ENCODE data around the gene TEX2. TPM values are rescaled to one million over a fixed set of nuclear protein-coding genes. Genes with fewer than 3 reads are reported as not detected.

Gene TEX2
- total and polyA plus RNA-seq, 2 experiments from 2014 or later = 7.5 to 17.7 TPM

- TF ChIP-seq EZH2 (IDR thresholded peaks at IDR 0.05; ENCODE audit: low read depth, unreplicated experiment) = no peak
- no peak for TF ChIP-seq ZNF331 (CRISPR knock-in tag; IDR thresholded peaks at IDR 0.05; ENCODE audit: low read depth)
- TF ChIP-seq ETS1 (IDR thresholded peaks at IDR 0.05) = no peak
- no peak for TF ChIP-seq EZH2phosphoT487 (IDR thresholded peaks at IDR 0.05; ENCODE audit: unreplicated experiment)
- no peak for TF ChIP-seq REST (IDR thresholded peaks at IDR 0.05; ENCODE audit: unreplicated experiment)
- no peak for TF ChIP-seq CREB1 (CRISPR knock-in tag; IDR thresholded peaks at IDR 0.05; ENCODE audit: low read depth)
Measured at GRCh38 chr17:64232466-64233262, 30.4 kb downstream of the TEX2 start (continued).

GRCh38 chr17:64231567-64232141 lies 31.4 kb downstream of the TEX2 start:
- peaks cover 8% of the 10 kb centered on the region; the same call in 1 of the 2 replicates for H4K20me1 ChIP-seq (replicated peaks; ENCODE audit: insufficient read depth)
- H3K4me1 ChIP-seq (ENCODE audit: insufficient read depth) = no peaks in the 10 kb centered on the region
- no peak overlapping the region for H3K4me3 Mint-ChIP-seq
- H3K36me3 Mint-ChIP-seq (ENCODE audit: low read depth) = no peaks in the 10 kb centered on the region
- peaks cover 15% of the 10 kb centered on the region for H3K4me1 Mint-ChIP-seq
- no peak overlapping the region for H3K27ac Mint-ChIP-seq
- H3K27ac ChIP-seq (ENCODE audit: low read depth) = no peak overlapping the region
- TF ChIP-seq ETS1 (IDR thresholded peaks at IDR 0.05) (no peak), POLR2AphosphoS5 (IDR thresholded peaks at IDR 0.05; ENCODE audit: low read depth) (no peak), CREB1 (CRISPR knock-in tag; IDR thresholded peaks at IDR 0.05; ENCODE audit: low read depth) (no peak), REST (IDR thresholded peaks at IDR 0.05; ENCODE audit: unreplicated experiment) (no peak), NANOG (IDR thresholded peaks at IDR 0.05; ENCODE audit: borderline replicate concordance) (no peak), EZH2 (IDR thresholded peaks at IDR 0.05; ENCODE audit: low read depth, unreplicated experiment) (no peak), ZNF331 (CRISPR knock-in tag; IDR thresholded peaks at IDR 0.05; ENCODE audit: low read depth) (no peak)
- no peak overlapping the region for H3K4me3 ChIP-seq
- H3K27me3 Mint-ChIP-seq (ENCODE audit: insufficient read depth, low read depth, poor library complexity) = no peaks in the 10 kb centered on the region
- H3K9me2 ChIP-seq (ENCODE audit: insufficient read depth) = no peaks in the 10 kb centered on the region
- no peaks in the 10 kb centered on the region for H3F3A ChIP-seq (replicated peaks; ENCODE audit: low read depth)
- H3K27me3 ChIP-seq (ENCODE audit: insufficient read depth) = no peaks in the 10 kb centered on the region
- DNase-seq (ENCODE audit: low spot score) (no peak), ATAC-seq (no peak)
- H3K36me3 ChIP-seq (ENCODE audit: insufficient read depth) = no peaks in the 10 kb centered on the region
- no peak overlapping the region for H2AFZ ChIP-seq
- H3K79me2 ChIP-seq (replicated peaks; ENCODE audit: insufficient read depth) = peaks cover 26% of the 10 kb centered on the region
- no peak overlapping the region for H3K4me2 ChIP-seq
- H3K9me3 Mint-ChIP-seq = no peaks in the 10 kb centered on the region
